ENCODE measurements around the gene ENTPD5.
"Not testable (repeated sequence)": the region's sequence is repeated elsewhere in the genome, so short reads cannot be mapped to it uniquely, and the experiment has no call there.

Gene ENTPD5

GRCh38 chr14:73945159-73945670 lies 73.9 kb downstream of the ENTPD5 start:
- no peak for DNase-seq (ENCODE audit: low read depth, low spot score)

- peak; percentile 7 for DNase-seq (ENCODE audit: low read depth, low spot score)
Observed at GRCh38 chr14:73944432-73945158, 74.5 kb downstream of the ENTPD5 start.

- no peak for DNase-seq (ENCODE audit: low read depth, low spot score)
Observed at GRCh38 chr14:73943083-73943482, 76.0 kb downstream of the ENTPD5 start.

GRCh38 chr14:73942180-73942579 lies 76.9 kb downstream of the ENTPD5 start:
- DNase-seq (ENCODE audit: low read depth, low spot score), result no peak

- no peak for DNase-seq (ENCODE audit: low read depth, low spot score)
Observed at GRCh38 chr14:73937012-73937411, 82.1 kb downstream of the ENTPD5 start.

- no peak for DNase-seq (ENCODE audit: low read depth, low spot score)
Observed at GRCh38 chr14:73936548-73936947, 82.5 kb downstream of the ENTPD5 start.

GRCh38 chr14:73935666-73936065 lies 83.4 kb downstream of the ENTPD5 start:
- DNase-seq (ENCODE audit: low read depth, low spot score), result no peak

- peak; percentile 36 for DNase-seq (ENCODE audit: low read depth, low spot score)
Observed at GRCh38 chr14:73924337-73924736, 94.8 kb downstream of the ENTPD5 start.

GRCh38 chr14:73919457-73919856 lies 99.6 kb downstream of the ENTPD5 start:
- not testable (repeated sequence) for DNase-seq (ENCODE audit: low read depth, low spot score)

- DNase-seq (ENCODE audit: low read depth, low spot score), result no peak
Observed at GRCh38 chr14:73916324-73916723, 102.8 kb downstream of the ENTPD5 start.

GRCh38 chr14:73913256-73913655 lies 105.8 kb downstream of the ENTPD5 start:
- no peak for DNase-seq (ENCODE audit: low read depth, low spot score)

GRCh38 chr14:73909681-73910080 lies 109.4 kb downstream of the ENTPD5 start:
- no peak for DNase-seq (ENCODE audit: low read depth, low spot score)
